Tibial nerve (tissue), 4 donors: ENCODE results near the gene SEZ6. TPM values are rescaled to one million over a fixed set of nuclear protein-coding genes. Genes with fewer than 3 reads are reported as not detected.

Experiments
- DNase-seq, 2 donors: peaks; one replicate each; pipeline ENCODE4 v3.0.0-alpha.2; 2019; ENCODE audit warnings: low spot score in 2 of 2
- H3K27ac ChIP-seq, 4 donors: fragments of 200-600 bp; sonication (generic) in 3 of 4; one replicate each; pipeline ENCODE4 v1.5.1; 2017 to 2019; ENCODE audit warnings: mild to moderate bottlenecking in 1 of 4
- H3K27me3 ChIP-seq, 2 donors: fragments of 200-600 bp; sonication (generic) in 1 of 2; one replicate each; pipeline versions ENCODE4 v1.5.1 to v1.6.0; 2017 to 2019
- H3K36me3 ChIP-seq, 3 donors: fragments of 200-600 bp; sonication (generic); one replicate each; pipeline ENCODE4 v1.5.1; 2018 to 2019
- H3K4me1 ChIP-seq, 4 donors: fragments of 200-600 bp; sonication (generic) in 3 of 4; one replicate each; pipeline ENCODE4 v1.5.1; 2017 to 2019
- H3K4me3 ChIP-seq, 4 donors: fragments of 200-600 bp; sonication (generic) in 3 of 4; one replicate each; pipeline ENCODE4 v1.5.1; 2017 to 2019; ENCODE audit warnings: mild to moderate bottlenecking in 1 of 4, moderate library complexity in 1 of 4
- H3K9me3 ChIP-seq, 4 donors: fragments of 200-600 bp; sonication (generic) in 3 of 4; one replicate each; pipeline ENCODE4 v1.5.1; 2017 to 2019
- CTCF ChIP-seq, 5 experiments: fragments of 200-600 bp in 3 of 5; fragments of 450-650 bp in 2 of 5; sonication (generic) in 3 of 5; IDR thresholded peaks; one replicate each; pipeline ENCODE4 v1.5.1; 2016 to 2019; ENCODE audit warnings: antibody characterized with exemption in 5 of 5, mild to moderate bottlenecking in 3 of 5, moderate library complexity in 2 of 5
- EP300 ChIP-seq, 2 donors: sonication (generic); formaldehyde crosslinking; IDR thresholded peaks; one replicate each; pipeline ENCODE4 v1.6.1; 2017; ENCODE audit warnings: antibody characterized with exemption in 2 of 2, mild to moderate bottlenecking in 1 of 2
- POLR2A ChIP-seq, 2 donors: fragments of 450-650 bp; IDR thresholded peaks; one replicate each; pipeline ENCODE4 v1.6.1; 2017; ENCODE audit warnings: antibody characterized with exemption in 2 of 2, mild to moderate bottlenecking in 2 of 2, moderate library complexity in 2 of 2
- WGBS, 2 donors: methylation state at CpG; one replicate each; pipeline ENCODE4 v1.1.5; 2018; 5-methylcytosine and 5-hydroxymethylcytosine counted together
- total RNA-seq, 4 donors: library from RNA; depleted of rRNA; stranded (reverse); fragments of >200 nt; gene quantifications; one replicate each; pipeline ENCODE4 v1.1.0, GENCODE V29; 2016

SEZ6 gene
- total RNA-seq, 4 donors from 2014 or later, result not detected

GRCh38 chr17:28948873-28949184, 57.0 kb downstream of the SEZ6 start:
- Histone ChIP-seq H3K4me3 (peak overlapping the region; percentile 81 to 99 (median 88)), H3K36me3 (no peaks in the 10 kb centered on the region), H3K9me3 (no peaks in the 10 kb centered on the region), H3K27me3 (no peaks in the 10 kb centered on the region), H3K27ac (peak overlapping the region; percentile 91 to 96 (median 92)), H3K4me1 (peaks cover 0 to 62% (median 52%) of the 10 kb centered on the region in 4 donors)
- DNase-seq, result no peak
- no peak for TF ChIP-seq CTCF (IDR thresholded peaks at IDR 0.05)
- TF ChIP-seq POLR2A (IDR thresholded peaks at IDR 0.05), result no peak
- TF ChIP-seq EP300 (IDR thresholded peaks at IDR 0.05), result no peak
- 0 to 1% methylated on average over 15 of the region's 15 CpGs for WGBS, 2 donors

- peaks cover 0 to under 1% (median 0%) of the 10 kb centered on the region in 3 donors for H3K36me3 ChIP-seq
- H3K9me3 ChIP-seq, result no peaks in the 10 kb centered on the region
- no peak for DNase-seq
- H3K27me3 ChIP-seq, result no peaks in the 10 kb centered on the region
- H3K4me3 ChIP-seq, result peak overlapping the region; percentile 81 to 99 (median 88)
- peaks cover 0 to 64% (median 52%) of the 10 kb centered on the region in 4 donors for H3K4me1 ChIP-seq
- WGBS, 2 donors, result 13 to 15% methylated on average over 4 of the region's 4 CpGs
- peak overlapping the region in 3 of 4 donors; percentile 91 to 96 (median 92) for H3K27ac ChIP-seq
- no peak for TF ChIP-seq POLR2A (IDR thresholded peaks at IDR 0.05)
- no peak for TF ChIP-seq CTCF (IDR thresholded peaks at IDR 0.05)
- no peak for TF ChIP-seq EP300 (IDR thresholded peaks at IDR 0.05)
Observed at GRCh38 chr17:28948342-28948741, 57.5 kb downstream of the SEZ6 start.

- WGBS, 2 donors, result 43 to 45% methylated on average over 3 of the region's 3 CpGs
- TF ChIP-seq POLR2A (IDR thresholded peaks at IDR 0.05) (no peak), CTCF (IDR thresholded peaks at IDR 0.05) (no peak), EP300 (IDR thresholded peaks at IDR 0.05) (no peak)
- peaks cover 0 to 59% (median 47%) of the 10 kb centered on the region in 4 donors for H3K4me1 ChIP-seq
- peak overlapping the region in 1 of 4 donors; percentile 99 for H3K4me3 ChIP-seq
- H3K27ac ChIP-seq, result peak overlapping the region in 2 of 4 donors; percentile 91 to 92
- H3K9me3 ChIP-seq, result no peaks in the 10 kb centered on the region
- no peaks in the 10 kb centered on the region for H3K27me3 ChIP-seq
- peaks cover 0 to 4% (median 0%) of the 10 kb centered on the region in 3 donors for H3K36me3 ChIP-seq
- DNase-seq, result no peak
Observed at GRCh38 chr17:28947639-28948038, 58.2 kb downstream of the SEZ6 start.

- DNase-seq, result no peak
- TF ChIP-seq EP300 (IDR thresholded peaks at IDR 0.05) (no peak), POLR2A (IDR thresholded peaks at IDR 0.05) (no peak), CTCF (IDR thresholded peaks at IDR 0.05) (no peak)
- H3K36me3 ChIP-seq, result peaks cover 0 to 4% (median 0%) of the 10 kb centered on the region in 3 donors
- H3K27ac ChIP-seq, result peak overlapping the region in 3 of 4 donors; percentile 4 to 92 (median 57)
- WGBS, 2 donors, result 59 to 63% methylated on average over 4 of the region's 4 CpGs
- H3K4me1 ChIP-seq, result peaks cover 0 to 65% (median 47%) of the 10 kb centered on the region in 4 donors
- no peaks in the 10 kb centered on the region for H3K27me3 ChIP-seq
- no peak overlapping the region for H3K4me3 ChIP-seq
- H3K9me3 ChIP-seq, result no peaks in the 10 kb centered on the region
Observed at GRCh38 chr17:28946239-28946638, 59.6 kb downstream of the SEZ6 start.

GRCh38 chr17:28944862-28945741, 60.7 kb downstream of the SEZ6 start:
- no peak overlapping the region for H3K4me3 ChIP-seq
- 20 to 36% methylated on average over 8 of the region's 8 CpGs for WGBS, 2 donors
- no peak for DNase-seq
- peaks cover 0 to 4% (median 0%) of the 10 kb centered on the region in 3 donors for H3K36me3 ChIP-seq
- no peaks in the 10 kb centered on the region for H3K9me3 ChIP-seq
- H3K4me1 ChIP-seq, result peaks cover 0 to 76% (median 55%) of the 10 kb centered on the region in 4 donors
- TF ChIP-seq CTCF (IDR thresholded peaks at IDR 0.05) (no peak), EP300 (IDR thresholded peaks at IDR 0.05) (no peak), POLR2A (IDR thresholded peaks at IDR 0.05) (no peak)
- H3K27ac ChIP-seq, result peak overlapping the region in 3 of 4 donors; percentile 4 to 92 (median 57)
- H3K27me3 ChIP-seq, result no peaks in the 10 kb centered on the region
